SK-N-SH treated with all-trans-retinoic acid at 6 μM for 48 hours (cell line): ENCODE data around the gene CBLN1.

ENCODE experiments used
- ARNTL ChIP-seq: fragments of 450-650 bp; formaldehyde crosslinking; IDR thresholded peaks from 2 replicates; pipeline ENCODE4 v1.5.0; 2020; ENCODE audit warnings: low read depth, mild to moderate bottlenecking, moderate library complexity, borderline replicate concordance
- CSRNP3 ChIP-seq: fragments of 250-450 bp; sonication (Bioruptor Pico); IDR thresholded peaks from 2 replicates; pipeline ENCODE4 v1.5.1; 2021; ENCODE audit warnings: mild to moderate bottlenecking, moderate library complexity
- GLIS3 ChIP-seq: fragments of 250-450 bp; sonication (Bioruptor Pico); IDR thresholded peaks from 2 replicates; pipeline ENCODE4 v1.5.0; 2020; ENCODE audit warnings: mild to moderate bottlenecking, moderate library complexity
- PPARA ChIP-seq: fragments of 250-450 bp; sonication (Bioruptor Pico); IDR thresholded peaks from 2 replicates; pipeline ENCODE4 v1.5.0; 2020; ENCODE audit warnings: mild to moderate bottlenecking, borderline replicate concordance
- TCF4 ChIP-seq: fragments of 250-450 bp; sonication (Bioruptor Pico); IDR thresholded peaks from 2 replicates; pipeline ENCODE4 v1.8.0; 2021; ENCODE audit warnings: mild to moderate bottlenecking, moderate library complexity, borderline replicate concordance
- TSHZ2 ChIP-seq: fragments of 250-450 bp; sonication (Bioruptor Pico); IDR thresholded peaks from 2 replicates; pipeline ENCODE4 v1.5.0; 2020; ENCODE audit warnings: mild to moderate bottlenecking, moderate library complexity
- ZNF70 ChIP-seq: fragments of 450-650 bp; formaldehyde crosslinking; IDR thresholded peaks from 2 replicates; pipeline ENCODE4 v1.5.0; 2020; ENCODE audit warnings: mild to moderate bottlenecking, moderate library complexity

- no peak for TF ChIP-seq TCF4 (CRISPR knock-in tag)
- no peak for TF ChIP-seq CSRNP3 (CRISPR knock-in tag)
- TF ChIP-seq ZNF70 (CRISPR knock-in tag): no peak
- no peak for TF ChIP-seq PPARA (CRISPR knock-in tag)
- no peak for TF ChIP-seq TSHZ2
- no peak for TF ChIP-seq GLIS3 (CRISPR knock-in tag)
- TF ChIP-seq ARNTL (CRISPR knock-in tag): no peak
Measured at GRCh38 chr16:49274591-49274990, 7.0 kb downstream of the CBLN1 start.
